CD4-positive, alpha-beta T cell treated with Interleukin-6 for 4 hours (primary cell): ENCODE measurements around the gene NUSAP1.
"Not testable (repeated sequence)": the region's sequence is repeated elsewhere in the genome, so short reads cannot be mapped to it uniquely, and the experiment has no call there.

Experiments
- DNase-seq: peaks from one replicate; pipeline ENCODE4 v3.0.0-alpha.2; 2020; ENCODE audit warnings: mixed read lengths

The NUSAP1 gene

GRCh38 chr15:41334293-41335120 lies 1.8 kb downstream of the NUSAP1 start:
- no peak for DNase-seq

- no peak for DNase-seq
Observed at GRCh38 chr15:41336549-41336948, 3.9 kb downstream of the NUSAP1 start.

- no peak for DNase-seq
Observed at GRCh38 chr15:41337047-41337446, 4.4 kb downstream of the NUSAP1 start.

GRCh38 chr15:41337631-41338522 lies 5.2 kb downstream of the NUSAP1 start:
- no peak for DNase-seq

- no peak for DNase-seq
Observed at GRCh38 chr15:41340189-41340695, 7.6 kb downstream of the NUSAP1 start.

GRCh38 chr15:41341519-41341918 lies 8.8 kb downstream of the NUSAP1 start:
- no peak for DNase-seq

- DNase-seq: no peak
Observed at GRCh38 chr15:41347236-41347635, 14.6 kb downstream of the NUSAP1 start.

- no peak for DNase-seq
Observed at GRCh38 chr15:41350057-41350717, 17.5 kb downstream of the NUSAP1 start.

GRCh38 chr15:41354371-41354770 lies 21.7 kb downstream of the NUSAP1 start:
- no peak for DNase-seq

GRCh38 chr15:41367418-41367817 lies 34.7 kb downstream of the NUSAP1 start:
- DNase-seq: no peak

GRCh38 chr15:41377978-41378377 lies 45.3 kb downstream of the NUSAP1 start:
- DNase-seq: no peak

GRCh38 chr15:41383974-41384749 lies 51.5 kb downstream of the NUSAP1 start:
- DNase-seq: not testable (repeated sequence)

GRCh38 chr15:41387646-41388045 lies 55.0 kb downstream of the NUSAP1 start:
- no peak for DNase-seq

- DNase-seq: no peak
Observed at GRCh38 chr15:41392659-41393058, 60.0 kb downstream of the NUSAP1 start.

- no peak for DNase-seq
Observed at GRCh38 chr15:41394924-41395323, 62.2 kb downstream of the NUSAP1 start.

GRCh38 chr15:41396111-41396510 lies 63.4 kb downstream of the NUSAP1 start:
- DNase-seq: no peak

GRCh38 chr15:41401904-41402267 lies 69.2 kb downstream of the NUSAP1 start:
- DNase-seq: no peak

GRCh38 chr15:41407341-41407740 lies 74.7 kb downstream of the NUSAP1 start:
- no peak for DNase-seq

- no peak for DNase-seq
Observed at GRCh38 chr15:41408234-41408641, 75.6 kb downstream of the NUSAP1 start.

GRCh38 chr15:41411031-41411430 lies 78.3 kb downstream of the NUSAP1 start:
- no peak for DNase-seq

- no peak for DNase-seq
Observed at GRCh38 chr15:41411441-41411840, 78.8 kb downstream of the NUSAP1 start.

GRCh38 chr15:41416128-41416741 lies 83.6 kb downstream of the NUSAP1 start:
- no peak for DNase-seq
